Measurements from ENCODE around the gene ITGB3BP. TPM values are rescaled to one million over a fixed set of nuclear protein-coding genes. Genes with fewer than 3 reads are reported as not detected.

Gene ITGB3BP
- total RNA-seq, 2 experiments from 2014 or later = 76.6 to 86.6 TPM

GRCh38 chr1:63559357-63559756, 36.3 kb upstream of the ITGB3BP start:
- DNase-seq (no peak), ATAC-seq (no peak)
- H3K36me3 Mint-ChIP-seq (ENCODE audit: low read depth) = peaks cover 9% of the 10 kb centered on the region
- POLR2A ChIA-PET = interaction anchor here (0.6 kb wide), 1 partner anchor 16 kb away, joined by 4 read pairs; no protein-coding TSS in a partner anchor
- no peaks in the 10 kb centered on the region for H3K9me3 Mint-ChIP-seq
- no peak overlapping the region for H3K27ac Mint-ChIP-seq
- intact Hi-C loops (cut with micrococcal nuclease) = no loop called here
- TF ChIP-seq, protein P1, sequence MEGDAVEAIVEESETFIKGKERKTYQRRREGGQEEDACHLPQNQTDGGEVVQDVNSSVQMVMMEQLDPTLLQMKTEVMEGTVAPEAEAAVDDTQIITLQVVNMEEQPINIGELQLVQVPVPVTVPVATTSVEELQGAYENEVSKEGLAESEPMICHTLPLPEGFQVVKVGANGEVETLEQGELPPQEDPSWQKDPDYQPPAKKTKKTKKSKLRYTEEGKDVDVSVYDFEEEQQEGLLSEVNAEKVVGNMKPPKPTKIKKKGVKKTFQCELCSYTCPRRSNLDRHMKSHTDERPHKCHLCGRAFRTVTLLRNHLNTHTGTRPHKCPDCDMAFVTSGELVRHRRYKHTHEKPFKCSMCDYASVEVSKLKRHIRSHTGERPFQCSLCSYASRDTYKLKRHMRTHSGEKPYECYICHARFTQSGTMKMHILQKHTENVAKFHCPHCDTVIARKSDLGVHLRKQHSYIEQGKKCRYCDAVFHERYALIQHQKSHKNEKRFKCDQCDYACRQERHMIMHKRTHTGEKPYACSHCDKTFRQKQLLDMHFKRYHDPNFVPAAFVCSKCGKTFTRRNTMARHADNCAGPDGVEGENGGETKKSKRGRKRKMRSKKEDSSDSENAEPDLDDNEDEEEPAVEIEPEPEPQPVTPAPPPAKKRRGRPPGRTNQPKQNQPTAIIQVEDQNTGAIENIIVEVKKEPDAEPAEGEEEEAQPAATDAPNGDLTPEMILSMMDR (IDR thresholded peaks at IDR 0.05) = no peak
- H3K4me3 Mint-ChIP-seq = no peak overlapping the region
- H3K27me3 Mint-ChIP-seq = no peaks in the 10 kb centered on the region
- CTCF ChIA-PET = interaction anchor here (0.7 kb wide), 1 partner anchor 760 kb away, joined by 3 read pairs; no protein-coding TSS in a partner anchor
- no peaks in the 10 kb centered on the region for H3K4me1 Mint-ChIP-seq (ENCODE audit: low read depth)

- Mint-ChIP-seq H3K27ac (no peak overlapping the region), H3K36me3 (ENCODE audit: low read depth) (peaks cover 5% of the 10 kb centered on the region), H3K4me3 (no peak overlapping the region), H3K4me1 (ENCODE audit: low read depth) (no peaks in the 10 kb centered on the region), H3K9me3 (no peaks in the 10 kb centered on the region), H3K27me3 (no peaks in the 10 kb centered on the region)
- no peak for ATAC-seq
- ChIA-PET POLR2A (interaction anchor here (1.3 kb wide), 1 partner anchor 34 kb away, joined by 3 read pairs; the partner anchor contains the start of genes EFCAB7 and ITGB3BP), CTCF (interaction anchor here (0.6 to 2.1 kb wide), 7 partner anchors 11 to 149 kb away, joined by 3 to 10 read pairs (median 5); no protein-coding TSS in a partner anchor)
- TF ChIP-seq, protein P1 (IDR thresholded peaks at IDR 0.05) = peak; percentile 55
- peak; percentile 56 for DNase-seq
- intact Hi-C loops (cut with micrococcal nuclease) = no loop called here
Measured at GRCh38 chr1:63557365-63557987, 34.5 kb upstream of the ITGB3BP start.

- Mint-ChIP-seq H3K27me3 (no peaks in the 10 kb centered on the region), H3K4me1 (ENCODE audit: low read depth) (no peaks in the 10 kb centered on the region), H3K9me3 (no peaks in the 10 kb centered on the region), H3K27ac (no peak overlapping the region), H3K36me3 (ENCODE audit: low read depth) (peaks cover 5% of the 10 kb centered on the region), H3K4me3 (no peak overlapping the region)
- ChIA-PET CTCF (no interaction called here), POLR2A (interaction anchor here (0.6 kb wide), 1 partner anchor 204 kb away, joined by 3 read pairs; no protein-coding TSS in a partner anchor)
- TF ChIP-seq, protein P1 (IDR thresholded peaks at IDR 0.05) = no peak
- DNase-seq (no peak), ATAC-seq (no peak)
- intact Hi-C loops (cut with micrococcal nuclease) = no loop called here
Measured at GRCh38 chr1:63555480-63555879, 32.5 kb upstream of the ITGB3BP start.

GRCh38 chr1:63548877-63549276, 25.9 kb upstream of the ITGB3BP start:
- TF ChIP-seq, protein P1 (IDR thresholded peaks at IDR 0.05) = no peak
- ChIA-PET POLR2A (no interaction called here), CTCF (no interaction called here)
- ATAC-seq (no peak), DNase-seq (no peak)
- intact Hi-C loops (cut with micrococcal nuclease) = no loop called here
- peaks cover 11% of the 10 kb centered on the region for H3K36me3 Mint-ChIP-seq (ENCODE audit: low read depth)
- no peaks in the 10 kb centered on the region for H3K27me3 Mint-ChIP-seq
- no peaks in the 10 kb centered on the region for H3K9me3 Mint-ChIP-seq
- no peak overlapping the region for H3K4me3 Mint-ChIP-seq
- no peak overlapping the region for H3K27ac Mint-ChIP-seq
- H3K4me1 Mint-ChIP-seq (ENCODE audit: low read depth) = peaks cover 1% of the 10 kb centered on the region

DNA sequence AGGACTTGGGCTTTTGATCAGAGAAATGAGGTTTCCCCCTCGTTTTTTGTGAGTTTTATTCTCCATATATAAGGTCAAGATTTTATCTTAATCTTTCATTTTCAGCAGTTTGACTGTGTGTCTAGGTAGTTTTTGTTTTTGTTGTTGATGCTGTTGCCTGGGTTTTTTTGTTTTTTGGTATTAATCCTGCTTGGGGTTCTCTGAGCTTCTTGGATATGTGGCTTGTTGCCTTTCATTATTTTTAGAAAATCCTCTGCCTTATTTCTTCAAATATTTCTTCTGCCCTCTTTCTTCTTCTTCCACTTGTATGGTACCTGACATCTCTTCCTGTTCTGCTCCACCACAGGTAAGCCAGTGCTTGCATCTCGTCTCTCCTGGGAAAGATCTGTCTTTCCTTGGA, 25.3 kb upstream of the ITGB3BP start:
- ChIA-PET CTCF (no interaction called here), POLR2A (no interaction called here)
- Mint-ChIP-seq H3K4me3 (no peak overlapping the region), H3K27me3 (no peaks in the 10 kb centered on the region), H3K4me1 (ENCODE audit: low read depth) (peaks cover 1% of the 10 kb centered on the region), H3K36me3 (ENCODE audit: low read depth) (peaks cover 11% of the 10 kb centered on the region), H3K9me3 (no peaks in the 10 kb centered on the region), H3K27ac (no peak overlapping the region)
- intact Hi-C loops (cut with micrococcal nuclease) = no loop called here
- TF ChIP-seq, protein P1 (IDR thresholded peaks at IDR 0.05) = no peak
- ATAC-seq = no peak
- DNase-seq = no peak

All from activated CD8-positive, alpha-beta T cell treated with anti-CD3 and anti-CD28 coated beads for 36 hours (primary cell).